ENCODE data around the gene RAB27B. TPM values are rescaled to one million over a fixed set of nuclear protein-coding genes. Genes with fewer than 3 reads are reported as not detected.

The RAB27B gene
- total and polyA plus RNA-seq, 2 donors (not counting 1 experiment from before 2014, with no cell fraction given): 0.01 to 0.07 TPM

- CTCF ChIA-PET: no interaction called here
These were observed 49.9 kb downstream of the RAB27B start for GRCh38 chr18:54878159-54878622.

More at GRCh38 chr18:54878159-54878622, 49.9 kb downstream of the RAB27B start:
- H3K27ac ChIP-seq (ENCODE audit: low read length in 2 of 2): no peak overlapping the region
- Mint-ChIP-seq H3K27ac (no peak overlapping the region), H3K9me3 (ENCODE audit: insufficient read depth) (no peaks in the 10 kb centered on the region), H3K27me3 (no peaks in the 10 kb centered on the region), H3K4me1 (no peaks in the 10 kb centered on the region), H3K4me3 (no peak overlapping the region)
- TF ChIP-seq EZH2 (IDR thresholded peaks at IDR 0.05; ENCODE audit: borderline replicate concordance, insufficient read depth, low read depth, low read length, poor library complexity, severe bottlenecking) (no peak), CTCF (IDR thresholded peaks at IDR 0.05) (no peak)
- H3K4me3 ChIP-seq (ENCODE audit: control extremely low read depth in 1 of 5, extremely low read depth in 1 of 5, insufficient read depth in 1 of 5, low read depth in 2 of 5, low read length in 4 of 5): no peak overlapping the region
- no peaks in the 10 kb centered on the region for H3K27me3 ChIP-seq (replicated peaks in 1 of 4; ENCODE audit: control extremely low read depth in 1 of 4, control insufficient read depth in 3 of 4, insufficient read depth in 4 of 4, low read length in 3 of 4)
- H4K20me1 ChIP-seq (ENCODE audit: control insufficient read depth, insufficient read depth, low read length, poor library complexity, severe bottlenecking): no peaks in the 10 kb centered on the region
- no peak overlapping the region for H2AFZ ChIP-seq (ENCODE audit: insufficient read depth, low read depth, low read length, poor library complexity, severe bottlenecking)
- H3K4me1 ChIP-seq (ENCODE audit: control insufficient read depth in 2 of 2, insufficient read depth in 2 of 2, low read length in 2 of 2): no peaks in the 10 kb centered on the region
- POLR2A ChIA-PET: no interaction called here
- no peak for ATAC-seq (ENCODE audit: low read depth)
- H3K36me3 ChIP-seq (replicated peaks in 1 of 2; ENCODE audit: control extremely low read depth in 1 of 2, control insufficient read depth in 1 of 2, extremely low read depth in 1 of 2, insufficient read depth in 2 of 2, low read length in 1 of 2): no peaks in the 10 kb centered on the region
- intact Hi-C loops (cut with micrococcal nuclease): no loop called here
- H3K4me2 ChIP-seq (replicated peaks; ENCODE audit: low read depth, low read length, poor library complexity, severe bottlenecking): no peak overlapping the region
- H3K79me2 ChIP-seq (ENCODE audit: control insufficient read depth, insufficient read depth, low read length): no peaks in the 10 kb centered on the region
- H3K9ac ChIP-seq (ENCODE audit: low read length): no peak overlapping the region
- H3K9me3 ChIP-seq (ENCODE audit: control extremely low read depth in 1 of 3, control insufficient read depth in 2 of 3, insufficient read depth in 1 of 3, low read length in 2 of 3): no peaks in the 10 kb centered on the region
- no CpG with 5 or more reads among the region's 2 CpGs for WGBS (ENCODE audit: insufficient coverage)
- no peak for DNase-seq
